ENCODE measurements around the gene ADSL. TPM values are rescaled to one million over a fixed set of nuclear protein-coding genes. Genes with fewer than 3 reads are reported as not detected.

The ADSL gene
- polyA plus RNA-seq, 1 of the 3 experiments (the other 2 are of a cell fraction): 79.7 TPM

GRCh38 chr22:40387746-40388145, 41.4 kb downstream of the ADSL start:
- no peaks in the 10 kb centered on the region; a peak in 1 of 4 replicates for H3K4me1 ChIP-seq (ENCODE audit: control insufficient read depth in 1 of 2, insufficient read depth in 2 of 2, low read depth in 1 of 2, low read length in 1 of 2)
- H3K4me3 ChIP-seq (ENCODE audit: low read depth in 2 of 2, low read length in 1 of 2): no peak overlapping the region
- H3K4me2 ChIP-seq: no peak overlapping the region
- TF ChIP-seq RFX5 (IDR thresholded peaks at IDR 0.05; ENCODE audit: low read length) (no peak), FOXJ3 (CRISPR knock-in tag; IDR thresholded peaks at IDR 0.05) (no peak)
- TF ChIP-seq, protein P1, sequence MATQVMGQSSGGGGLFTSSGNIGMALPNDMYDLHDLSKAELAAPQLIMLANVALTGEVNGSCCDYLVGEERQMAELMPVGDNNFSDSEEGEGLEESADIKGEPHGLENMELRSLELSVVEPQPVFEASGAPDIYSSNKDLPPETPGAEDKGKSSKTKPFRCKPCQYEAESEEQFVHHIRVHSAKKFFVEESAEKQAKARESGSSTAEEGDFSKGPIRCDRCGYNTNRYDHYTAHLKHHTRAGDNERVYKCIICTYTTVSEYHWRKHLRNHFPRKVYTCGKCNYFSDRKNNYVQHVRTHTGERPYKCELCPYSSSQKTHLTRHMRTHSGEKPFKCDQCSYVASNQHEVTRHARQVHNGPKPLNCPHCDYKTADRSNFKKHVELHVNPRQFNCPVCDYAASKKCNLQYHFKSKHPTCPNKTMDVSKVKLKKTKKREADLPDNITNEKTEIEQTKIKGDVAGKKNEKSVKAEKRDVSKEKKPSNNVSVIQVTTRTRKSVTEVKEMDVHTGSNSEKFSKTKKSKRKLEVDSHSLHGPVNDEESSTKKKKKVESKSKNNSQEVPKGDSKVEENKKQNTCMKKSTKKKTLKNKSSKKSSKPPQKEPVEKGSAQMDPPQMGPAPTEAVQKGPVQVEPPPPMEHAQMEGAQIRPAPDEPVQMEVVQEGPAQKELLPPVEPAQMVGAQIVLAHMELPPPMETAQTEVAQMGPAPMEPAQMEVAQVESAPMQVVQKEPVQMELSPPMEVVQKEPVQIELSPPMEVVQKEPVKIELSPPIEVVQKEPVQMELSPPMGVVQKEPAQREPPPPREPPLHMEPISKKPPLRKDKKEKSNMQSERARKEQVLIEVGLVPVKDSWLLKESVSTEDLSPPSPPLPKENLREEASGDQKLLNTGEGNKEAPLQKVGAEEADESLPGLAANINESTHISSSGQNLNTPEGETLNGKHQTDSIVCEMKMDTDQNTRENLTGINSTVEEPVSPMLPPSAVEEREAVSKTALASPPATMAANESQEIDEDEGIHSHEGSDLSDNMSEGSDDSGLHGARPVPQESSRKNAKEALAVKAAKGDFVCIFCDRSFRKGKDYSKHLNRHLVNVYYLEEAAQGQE (IDR thresholded peaks at IDR 0.05; ENCODE audit: low read depth, low read length): no peak
- 87% methylated on average over 4 of the region's 5 CpGs for WGBS (ENCODE audit: low lambda C conversion rate)
- H3K79me2 ChIP-seq (ENCODE audit: insufficient read depth): no peaks in the 10 kb centered on the region
- H4K20me1 ChIP-seq (ENCODE audit: insufficient read depth): no peaks in the 10 kb centered on the region
- CTCF ChIA-PET: no interaction called here
- no peak overlapping the region for H3K9ac ChIP-seq
- H3K9me2 ChIP-seq: no peaks in the 10 kb centered on the region
- H3F3A ChIP-seq (replicated peaks; ENCODE audit: insufficient read depth): peaks cover 6% of the 10 kb centered on the region
- H3K27me3 ChIP-seq (ENCODE audit: insufficient read depth): no peaks in the 10 kb centered on the region
- no peak overlapping the region for H2AFZ ChIP-seq (ENCODE audit: low read depth)
- no peak overlapping the region for H3K27ac ChIP-seq (ENCODE audit: low read depth in 2 of 2, low read length in 1 of 2)
- H3K36me3 ChIP-seq (replicated peaks in 1 of 2; ENCODE audit: control insufficient read depth in 1 of 2, insufficient read depth in 2 of 2, low read length in 1 of 2): no peaks in the 10 kb centered on the region
- H3K9me3 ChIP-seq: no peaks in the 10 kb centered on the region
- POLR2A ChIA-PET: no interaction called here
- DNase-seq: no peak

GRCh38 chr22:40388231-40388630, 41.9 kb downstream of the ADSL start:
- DNase-seq: no peak
- Histone ChIP-seq H3K9ac (no peak overlapping the region), H3K79me2 (ENCODE audit: insufficient read depth) (no peaks in the 10 kb centered on the region), H4K20me1 (ENCODE audit: insufficient read depth) (no peaks in the 10 kb centered on the region), H3F3A (replicated peaks; ENCODE audit: insufficient read depth) (peaks cover 6% of the 10 kb centered on the region), H3K4me2 (no peak overlapping the region), H3K36me3 (replicated peaks in 1 of 2; ENCODE audit: control insufficient read depth in 1 of 2, insufficient read depth in 2 of 2, low read length in 1 of 2) (no peaks in the 10 kb centered on the region), H3K27me3 (ENCODE audit: insufficient read depth) (no peaks in the 10 kb centered on the region), H3K27ac (ENCODE audit: low read depth in 2 of 2, low read length in 1 of 2) (no peak overlapping the region), H3K4me1 (ENCODE audit: control insufficient read depth in 1 of 2, insufficient read depth in 2 of 2, low read depth in 1 of 2, low read length in 1 of 2) (no peaks in the 10 kb centered on the region; a peak in 1 of 4 replicates), H3K4me3 (ENCODE audit: low read depth in 2 of 2, low read length in 1 of 2) (no peak overlapping the region), H2AFZ (ENCODE audit: low read depth) (no peak overlapping the region), H3K9me2 (no peaks in the 10 kb centered on the region), H3K9me3 (no peaks in the 10 kb centered on the region)
- WGBS (ENCODE audit: low lambda C conversion rate): 89% methylated on average over 4 of the region's 4 CpGs
- CTCF ChIA-PET: no interaction called here
- POLR2A ChIA-PET: no interaction called here
- no peak for TF ChIP-seq RCOR1 (IDR thresholded peaks at IDR 0.05; ENCODE audit: low read length)
- no peak for TF ChIP-seq GATA2 (CRISPR knock-in tag; IDR thresholded peaks at IDR 0.05)
- TF ChIP-seq USF1 (IDR thresholded peaks at IDR 0.05; ENCODE audit: borderline replicate concordance, low read depth): no peak
- TF ChIP-seq EZH2phosphoT487 (IDR thresholded peaks at IDR 0.05; ENCODE audit: borderline replicate concordance, low read depth): no peak
- no peak for TF ChIP-seq RXRA (IDR thresholded peaks at IDR 0.05; ENCODE audit: borderline replicate concordance, low read depth)
- no peak for TF ChIP-seq MEF2A (IDR thresholded peaks at IDR 0.05; ENCODE audit: borderline replicate concordance, low read depth)
- TF ChIP-seq FOSL2 (IDR thresholded peaks at IDR 0.05; ENCODE audit: borderline replicate concordance, low read depth): no peak

Measured in SK-N-SH (cell line).